Esophagus squamous epithelium (tissue), 5 donors: ENCODE results near the gene PANX1. TPM values are rescaled to one million over a fixed set of nuclear protein-coding genes. Genes with fewer than 3 reads are reported as not detected.

Experiments
- DNase-seq: peaks from one replicate; lab custom pipeline; 2025; lab: John Stamatoyannopoulos, UW
- H3K27ac ChIP-seq, 4 donors: fragments of 200-600 bp; sonication (generic); one replicate each; pipeline ENCODE4 v1.5.1; 2016 to 2019; ENCODE audit warnings: mild to moderate bottlenecking in 1 of 4
- H3K27me3 ChIP-seq, 4 donors: fragments of 200-600 bp; sonication (generic); 1 replicate in 3 of 4; 2 replicates in 1 of 4; pipeline versions ENCODE4 v1.5.1 to v1.6.0; 2017 to 2021; ENCODE audit warnings: antibody characterized with exemption in 1 of 4
- H3K36me3 ChIP-seq, 3 donors: fragments of 200-600 bp; sonication (generic); one replicate each; pipeline ENCODE4 v1.5.1; 2016 to 2019
- H3K4me1 ChIP-seq, 3 donors: fragments of 200-600 bp; sonication (generic); one replicate each; pipeline ENCODE4 v1.5.1; 2017 to 2019
- H3K4me3 ChIP-seq, 4 donors: fragments of 200-600 bp; sonication (generic); 1 replicate in 3 of 4; 2 replicates in 1 of 4; pipeline ENCODE4 v1.5.1; 2016 to 2019; ENCODE audit warnings: mild to moderate bottlenecking in 2 of 4, moderate library complexity in 1 of 4
- H3K9me3 ChIP-seq, 3 donors: fragments of 200-600 bp; sonication (generic); one replicate each; pipeline ENCODE4 v1.5.1; 2016 to 2019
- POLR2A ChIP-seq, 4 donors: fragments of 450-650 bp; IDR thresholded peaks; one replicate each; pipeline ENCODE4 v1.6.1; 2017; ENCODE audit warnings: antibody characterized with exemption in 4 of 4, mild to moderate bottlenecking in 4 of 4, moderate library complexity in 3 of 4
- WGBS, 2 donors: methylation state at CpG; one replicate each; pipeline ENCODE4 v1.1.5; 2018; 5-methylcytosine and 5-hydroxymethylcytosine counted together
- intact Hi-C: fragments of 100-400 bp; cut with DNase I; formaldehyde crosslinking; loops from one replicate; pipeline ENCODE4 v1.15.0; 2022
- total RNA-seq, 4 donors: library from RNA; depleted of rRNA; stranded (reverse); fragments of >200 nt; gene quantifications; one replicate each; pipeline ENCODE4 v1.1.0, GENCODE V29; 2016
- TF ChIP-seq, protein P1 (sequence below), 6 experiments: fragments of 450-650 bp in 4 of 6; fragments of 200-600 bp in 2 of 6; sonication (generic) in 2 of 6; IDR thresholded peaks; one replicate each; pipeline ENCODE4 v1.5.1; 2016 to 2019; ENCODE audit warnings: antibody characterized with exemption in 6 of 6, mild to moderate bottlenecking in 4 of 6, moderate library complexity in 4 of 6
- donor health status: DM: yes; HTN: yes; CAD: no.

The PANX1 gene
- total RNA-seq, 4 donors from 2014 or later: 8.4 to 36.2 (median 17.4) TPM

DNA sequence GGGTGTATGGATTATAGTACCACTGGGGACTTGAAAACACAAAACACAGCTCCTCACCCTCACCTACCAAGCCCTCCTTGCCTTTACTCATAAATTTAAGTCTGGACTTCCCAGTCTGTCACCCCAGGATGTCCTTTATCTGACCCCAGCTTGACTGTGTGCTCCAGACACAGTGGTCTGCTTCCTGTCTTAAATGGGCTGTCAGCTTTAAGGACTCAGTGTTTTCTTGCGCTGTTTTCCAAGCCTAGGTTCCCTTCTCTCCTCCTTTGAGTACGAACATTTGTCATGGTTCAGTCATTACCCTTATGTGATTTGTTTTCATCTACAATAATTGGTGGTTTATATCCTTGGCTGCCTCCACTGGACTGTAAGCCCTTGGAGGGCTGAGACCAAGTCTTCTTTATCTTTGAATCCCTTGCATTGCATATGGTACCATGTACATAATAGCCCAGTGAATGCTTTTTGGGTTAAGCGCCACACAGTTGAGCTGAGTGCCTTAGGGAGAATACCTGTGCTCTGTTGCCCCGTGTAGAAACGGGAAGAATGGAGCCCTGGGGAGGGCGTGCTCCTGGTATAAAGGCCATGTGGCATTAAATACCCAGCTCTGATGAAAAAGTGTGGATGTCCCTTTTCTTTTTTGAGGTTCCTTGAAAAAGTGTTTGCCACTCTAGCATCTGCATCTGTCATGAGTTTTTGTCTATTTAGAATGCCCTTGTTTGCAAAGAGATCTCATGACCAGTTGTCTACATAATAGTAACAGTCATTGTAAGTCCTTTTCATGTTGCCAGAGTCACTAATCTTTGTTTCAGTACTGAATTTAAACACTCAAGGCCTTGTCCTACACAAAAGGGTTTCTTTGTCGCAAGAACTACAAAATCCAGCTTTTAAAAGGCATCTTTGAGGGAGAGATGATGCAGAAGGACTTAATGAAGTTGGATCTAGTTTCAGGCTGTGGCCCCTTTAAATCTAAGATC lies 14.0 kb downstream of the PANX1 start:
- Histone ChIP-seq H3K4me3 (no peak overlapping the region), H3K27me3 (no peaks in the 10 kb centered on the region), H3K9me3 (no peaks in the 10 kb centered on the region), H3K27ac (no peak overlapping the region), H3K36me3 (no peaks in the 10 kb centered on the region), H3K4me1 (peaks cover 3 to 50% (median 15%) of the 10 kb centered on the region in 3 donors)
- intact Hi-C loops: no loop called here
- DNase-seq: no peak
- 85 to 86% methylated on average over 5 to 7 of the region's 7 CpGs for WGBS, 2 donors
- TF ChIP-seq, protein P1, sequence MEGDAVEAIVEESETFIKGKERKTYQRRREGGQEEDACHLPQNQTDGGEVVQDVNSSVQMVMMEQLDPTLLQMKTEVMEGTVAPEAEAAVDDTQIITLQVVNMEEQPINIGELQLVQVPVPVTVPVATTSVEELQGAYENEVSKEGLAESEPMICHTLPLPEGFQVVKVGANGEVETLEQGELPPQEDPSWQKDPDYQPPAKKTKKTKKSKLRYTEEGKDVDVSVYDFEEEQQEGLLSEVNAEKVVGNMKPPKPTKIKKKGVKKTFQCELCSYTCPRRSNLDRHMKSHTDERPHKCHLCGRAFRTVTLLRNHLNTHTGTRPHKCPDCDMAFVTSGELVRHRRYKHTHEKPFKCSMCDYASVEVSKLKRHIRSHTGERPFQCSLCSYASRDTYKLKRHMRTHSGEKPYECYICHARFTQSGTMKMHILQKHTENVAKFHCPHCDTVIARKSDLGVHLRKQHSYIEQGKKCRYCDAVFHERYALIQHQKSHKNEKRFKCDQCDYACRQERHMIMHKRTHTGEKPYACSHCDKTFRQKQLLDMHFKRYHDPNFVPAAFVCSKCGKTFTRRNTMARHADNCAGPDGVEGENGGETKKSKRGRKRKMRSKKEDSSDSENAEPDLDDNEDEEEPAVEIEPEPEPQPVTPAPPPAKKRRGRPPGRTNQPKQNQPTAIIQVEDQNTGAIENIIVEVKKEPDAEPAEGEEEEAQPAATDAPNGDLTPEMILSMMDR (IDR thresholded peaks at IDR 0.05): no peak
- no peak for TF ChIP-seq POLR2A (IDR thresholded peaks at IDR 0.05)

DNA sequence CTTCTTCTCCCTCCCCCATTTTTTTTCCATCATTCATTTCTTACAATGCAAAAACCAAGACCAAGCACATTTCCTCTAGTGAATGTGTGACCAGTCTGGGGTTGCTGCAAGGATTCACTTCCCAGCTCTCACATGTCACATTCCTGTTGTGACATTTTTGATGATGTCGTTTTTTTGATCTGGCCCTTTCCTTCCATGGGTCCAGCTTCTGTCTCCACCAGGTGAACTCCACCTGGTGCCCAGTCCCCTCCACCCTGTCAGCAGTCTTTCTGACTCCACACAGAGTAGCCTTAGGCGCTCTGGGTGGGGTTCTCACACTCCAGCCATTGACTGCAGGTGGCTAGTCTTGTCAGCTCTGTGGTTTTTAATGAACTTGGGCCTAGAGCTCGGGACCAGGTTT lies 15.6 kb downstream of the PANX1 start:
- no peak for TF ChIP-seq POLR2A (IDR thresholded peaks at IDR 0.05)
- TF ChIP-seq, protein P1 (IDR thresholded peaks at IDR 0.05): no peak
- H3K27me3 ChIP-seq: no peaks in the 10 kb centered on the region
- no peak for DNase-seq
- intact Hi-C loops: no loop called here
- no peaks in the 10 kb centered on the region for H3K9me3 ChIP-seq
- WGBS, 2 donors: 72 to 81% methylated on average over 3 of the region's 3 CpGs
- H3K36me3 ChIP-seq: no peaks in the 10 kb centered on the region
- H3K4me3 ChIP-seq: no peak overlapping the region
- H3K4me1 ChIP-seq: peaks cover 3 to 65% (median 19%) of the 10 kb centered on the region in 3 donors
- H3K27ac ChIP-seq: no peak overlapping the region

DNA sequence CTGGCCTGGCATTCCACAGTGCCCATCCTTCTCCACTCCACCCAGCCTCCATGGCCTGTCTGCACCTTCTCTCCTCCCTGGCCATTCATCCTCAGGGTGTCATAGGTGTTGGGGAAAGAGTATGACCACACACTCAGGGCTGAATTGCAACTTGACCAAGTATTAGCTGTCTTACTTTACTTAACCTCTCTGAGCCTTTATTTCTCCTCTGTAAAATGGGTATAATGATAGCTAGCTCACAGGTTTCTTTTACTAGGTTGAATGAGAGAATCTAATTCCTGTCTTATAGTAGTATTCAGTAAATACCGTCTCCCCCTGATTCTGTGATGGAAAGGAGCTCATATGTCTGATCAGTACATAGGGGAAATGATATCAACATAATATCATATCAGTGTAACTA lies 16.0 kb downstream of the PANX1 start:
- Histone ChIP-seq H3K9me3 (no peaks in the 10 kb centered on the region), H3K36me3 (no peaks in the 10 kb centered on the region), H3K27ac (no peak overlapping the region), H3K27me3 (no peaks in the 10 kb centered on the region), H3K4me1 (peaks cover 6 to 66% (median 22%) of the 10 kb centered on the region in 3 donors), H3K4me3 (no peak overlapping the region)
- WGBS, 2 donors: 92 to 95% methylated on average over 1 of the region's 1 CpG
- DNase-seq: no peak
- intact Hi-C loops: no loop called here
- TF ChIP-seq, protein P1 (IDR thresholded peaks at IDR 0.05): no peak
- no peak for TF ChIP-seq POLR2A (IDR thresholded peaks at IDR 0.05)

DNA sequence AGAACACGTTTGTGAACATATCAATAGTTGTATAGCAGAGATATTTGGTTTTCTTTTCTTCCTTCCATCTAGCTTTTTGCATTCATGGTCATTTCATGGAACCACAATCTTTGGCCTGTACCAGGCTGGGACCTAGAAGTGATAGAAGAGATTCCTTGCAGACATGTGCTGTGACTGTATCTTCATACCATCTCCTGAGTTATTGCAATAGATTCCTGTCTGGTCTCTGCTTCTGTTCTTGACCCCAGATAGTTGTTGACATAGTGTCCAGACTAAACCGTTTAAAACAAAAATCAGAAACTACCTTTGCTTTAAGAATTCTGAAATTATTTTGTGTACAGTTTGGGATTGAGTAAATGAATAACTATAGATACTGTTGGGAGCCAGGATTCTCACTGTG lies 16.8 kb downstream of the PANX1 start:
- H3K36me3 ChIP-seq: no peaks in the 10 kb centered on the region
- TF ChIP-seq POLR2A (IDR thresholded peaks at IDR 0.05): no peak
- TF ChIP-seq, protein P1 (IDR thresholded peaks at IDR 0.05): no peak
- no peaks in the 10 kb centered on the region for H3K27me3 ChIP-seq
- H3K27ac ChIP-seq: no peak overlapping the region
- no peak for DNase-seq
- 58 to 70% methylated on average over 2 of the region's 2 CpGs for WGBS, 2 donors
- H3K9me3 ChIP-seq: no peaks in the 10 kb centered on the region
- intact Hi-C loops: no loop called here
- peaks cover 11 to 66% (median 23%) of the 10 kb centered on the region in 3 donors for H3K4me1 ChIP-seq
- no peak overlapping the region for H3K4me3 ChIP-seq

DNA sequence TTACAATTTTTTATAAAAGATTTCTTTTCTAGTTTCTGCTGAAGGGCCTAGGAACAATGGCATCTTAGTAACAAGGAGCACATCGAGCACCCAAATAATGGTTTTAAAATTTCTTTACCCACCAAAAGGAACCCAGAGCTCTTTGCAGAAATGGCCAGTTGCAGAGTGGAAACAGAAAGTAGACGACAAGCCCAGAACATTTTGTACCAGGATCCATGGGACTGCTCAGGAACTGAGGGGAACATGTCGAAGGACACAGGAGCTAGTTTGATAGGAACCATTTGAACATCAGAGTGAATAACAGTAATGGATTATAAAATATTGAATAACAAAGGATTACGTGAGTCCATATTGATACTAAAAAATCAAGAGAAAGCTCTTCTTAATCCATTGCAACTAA lies 17.3 kb downstream of the PANX1 start:
- H3K4me3 ChIP-seq: no peak overlapping the region
- 88 to 91% methylated on average over 4 of the region's 4 CpGs for WGBS, 2 donors
- no peak overlapping the region for H3K27ac ChIP-seq
- no peaks in the 10 kb centered on the region for H3K27me3 ChIP-seq
- H3K36me3 ChIP-seq: no peaks in the 10 kb centered on the region
- H3K9me3 ChIP-seq: no peaks in the 10 kb centered on the region
- DNase-seq: no peak
- no peak for TF ChIP-seq POLR2A (IDR thresholded peaks at IDR 0.05)
- TF ChIP-seq, protein P1 (IDR thresholded peaks at IDR 0.05): no peak
- H3K4me1 ChIP-seq: peaks cover 16 to 69% (median 28%) of the 10 kb centered on the region in 3 donors
- intact Hi-C loops: no loop called here
